Inflammatory macrophage treated with lipopolysaccharide for 4 hours (primary cell): Measurements from ENCODE around the gene BRF1.

Experiments
- DNase-seq: peaks from one replicate; pipeline ENCODE4 v3.0.0-alpha.2; 2020

The BRF1 gene

DNA sequence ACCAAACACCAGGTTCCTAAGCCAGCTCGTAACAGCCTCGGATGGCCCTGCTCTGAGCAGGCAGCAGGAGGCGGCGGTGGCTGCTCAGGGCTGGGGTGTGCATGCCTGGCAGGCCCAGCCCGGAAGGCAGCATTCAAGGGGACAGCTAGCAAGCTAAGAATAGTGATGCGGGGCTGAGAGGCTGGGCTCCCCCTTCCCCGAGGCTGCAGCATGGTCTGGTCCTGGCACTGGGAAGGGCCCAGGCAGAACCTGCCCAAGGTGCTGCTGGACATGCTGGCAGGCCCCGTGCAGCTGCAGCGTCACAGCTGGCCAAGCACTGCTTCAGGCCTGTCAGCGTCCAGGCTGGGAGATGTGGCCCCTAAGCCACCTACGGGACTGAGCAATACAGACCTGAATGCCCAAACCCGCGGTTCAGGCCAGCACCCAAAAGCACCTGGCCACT is 93.3 kb downstream of the BRF1 start:
- DNase-seq = no peak

DNA sequence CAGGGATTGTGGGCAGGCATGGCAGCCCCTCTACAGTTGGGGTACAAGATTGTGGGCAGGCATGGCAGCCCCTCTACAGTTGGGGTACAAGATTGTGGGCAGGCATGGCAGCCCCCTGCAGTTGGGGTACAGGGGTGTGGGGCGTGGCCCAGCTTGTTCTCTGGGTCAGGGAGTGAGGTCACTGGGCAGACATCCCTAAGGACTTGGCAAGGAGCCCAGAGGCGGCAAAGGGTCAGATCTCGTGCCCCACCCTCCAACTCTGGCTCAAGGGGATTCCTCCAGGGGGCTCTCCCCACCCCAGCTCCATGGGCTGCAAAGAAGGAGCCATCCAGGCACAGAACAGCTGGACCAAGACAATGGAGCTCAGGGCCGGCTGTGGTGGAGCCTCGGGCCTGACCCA is 93.9 kb downstream of the BRF1 start:
- no peak for DNase-seq

DNA sequence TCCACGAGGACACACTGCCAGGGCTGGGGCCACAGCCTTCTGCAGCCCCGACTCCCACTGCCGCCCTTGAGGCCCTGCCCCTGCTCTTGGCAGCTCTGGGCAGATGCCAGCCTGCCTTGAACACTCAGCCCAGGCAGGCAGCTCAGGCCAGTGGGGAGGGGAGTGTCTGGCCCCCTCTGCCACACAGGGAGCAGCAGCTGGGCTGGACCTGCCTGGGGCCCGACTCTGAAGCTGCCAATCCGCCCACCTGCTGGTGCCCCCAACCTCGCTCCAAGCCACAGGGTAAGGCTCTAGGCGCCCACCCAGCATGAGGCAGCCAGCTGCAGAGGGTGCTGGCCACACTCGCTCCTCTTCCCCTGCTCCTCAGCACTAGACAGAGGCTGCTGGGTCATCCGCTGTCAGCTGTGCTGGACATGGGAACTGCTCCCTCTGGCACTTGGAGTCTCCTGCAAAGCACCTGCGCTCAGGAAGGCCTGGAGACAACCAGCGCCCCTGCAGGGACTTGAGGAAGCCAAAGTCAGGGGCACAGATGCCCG is 95.1 kb downstream of the BRF1 start:
- DNase-seq = no peak

DNA sequence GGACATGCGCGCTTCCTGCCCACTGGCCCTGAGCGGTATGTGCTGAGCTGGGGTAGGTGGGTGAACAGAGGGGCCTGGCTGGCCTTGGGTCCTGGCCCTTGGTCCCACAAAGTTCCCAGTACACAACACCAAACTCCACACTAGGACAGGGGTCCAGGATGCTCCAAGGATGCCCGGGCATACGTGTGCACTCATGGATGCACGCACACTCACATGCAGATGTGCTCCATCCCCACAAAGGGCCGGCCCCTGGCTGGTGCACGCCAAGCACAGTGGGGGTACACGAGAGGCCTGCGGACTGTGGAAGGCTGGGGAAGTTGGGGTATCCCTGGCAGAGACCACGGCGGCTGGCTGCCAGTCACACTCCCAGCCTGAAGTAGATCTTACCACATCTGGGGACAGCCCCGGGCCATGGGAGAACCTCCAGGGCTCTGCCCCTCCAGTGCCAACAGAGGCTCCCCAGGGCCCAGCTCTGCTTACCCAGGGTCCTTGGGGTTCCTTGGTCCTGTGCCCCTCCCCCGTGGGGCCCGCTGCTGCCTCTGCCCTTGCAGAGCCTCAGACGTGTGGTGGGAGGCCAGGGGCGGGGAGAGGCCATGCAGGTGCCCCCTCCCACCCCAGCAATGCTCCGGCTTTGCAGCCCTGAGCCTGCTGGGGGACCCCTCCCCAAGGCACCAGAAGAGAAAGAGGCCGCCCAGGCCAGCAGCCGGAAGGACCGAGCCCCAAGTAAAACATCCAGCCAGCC is 95.7 kb downstream of the BRF1 start:
- DNase-seq = no peak

GRCh38 chr14:105204206-105204930 is 96.4 kb downstream of the BRF1 start:
- no peak for DNase-seq

DNA sequence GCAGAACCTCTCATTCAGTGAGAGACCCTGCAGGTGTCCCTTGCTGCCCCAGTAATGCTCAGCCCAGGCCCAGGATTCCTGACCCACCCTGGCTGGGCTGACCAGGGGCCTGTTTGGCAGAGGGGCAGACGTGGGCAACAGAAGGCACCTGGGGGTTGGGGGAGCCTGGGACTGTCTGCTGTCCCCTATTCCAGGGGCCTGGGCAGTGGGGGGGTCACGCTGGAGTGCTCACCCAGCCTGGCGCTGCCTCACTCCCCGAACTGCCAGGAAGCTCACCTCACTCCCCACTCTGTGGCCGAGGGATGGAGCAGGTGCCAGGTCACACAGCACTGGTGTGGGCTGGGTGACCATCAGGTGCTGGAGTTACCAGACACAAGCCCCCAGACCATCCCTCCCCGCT is 97.1 kb downstream of the BRF1 start:
- no peak for DNase-seq

- DNase-seq = peak; percentile 56
Measured at GRCh38 chr14:105203057-105203531, 97.7 kb downstream of the BRF1 start.

GRCh38 chr14:105201925-105202513 is 98.8 kb downstream of the BRF1 start:
- DNase-seq = peak; percentile 65

DNA sequence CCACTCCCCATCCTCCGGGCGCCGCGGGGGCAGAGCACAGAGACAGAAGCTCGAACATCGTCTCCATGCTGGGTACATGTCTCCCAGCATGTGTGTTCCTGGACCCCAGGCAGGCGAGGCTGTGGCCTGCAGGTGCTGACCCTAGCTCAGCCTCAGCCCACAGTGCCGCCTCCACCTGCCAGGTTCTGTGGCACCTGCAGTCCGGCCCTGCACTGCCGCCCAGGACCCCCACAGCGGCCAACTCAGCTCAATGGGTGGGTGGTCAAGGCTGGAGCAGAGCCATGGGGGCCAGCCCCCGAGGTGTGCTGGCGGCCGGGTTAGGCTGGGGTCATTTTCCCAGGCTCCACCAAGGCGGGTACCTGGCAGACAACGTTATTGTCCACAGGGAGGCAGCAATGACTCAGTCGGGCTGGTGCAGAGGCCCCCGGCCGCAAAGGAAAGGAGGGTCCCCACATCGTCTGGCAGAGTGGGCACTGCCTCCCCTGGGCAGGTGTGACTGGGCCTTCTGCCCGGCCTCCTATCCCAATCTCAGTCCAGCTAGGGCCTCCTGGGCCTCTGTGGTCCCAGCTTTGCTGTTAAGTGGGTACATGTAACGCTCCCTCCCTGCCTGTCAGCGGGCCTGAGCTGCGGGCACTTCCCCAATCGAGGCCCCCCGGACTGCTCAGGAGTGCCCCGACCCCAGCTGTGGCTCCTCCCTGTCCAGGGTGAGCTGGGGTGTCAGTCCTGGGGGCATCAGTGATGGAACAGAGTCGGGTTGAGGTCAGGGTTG is 99.5 kb downstream of the BRF1 start:
- peak; percentile 2 for DNase-seq

DNA sequence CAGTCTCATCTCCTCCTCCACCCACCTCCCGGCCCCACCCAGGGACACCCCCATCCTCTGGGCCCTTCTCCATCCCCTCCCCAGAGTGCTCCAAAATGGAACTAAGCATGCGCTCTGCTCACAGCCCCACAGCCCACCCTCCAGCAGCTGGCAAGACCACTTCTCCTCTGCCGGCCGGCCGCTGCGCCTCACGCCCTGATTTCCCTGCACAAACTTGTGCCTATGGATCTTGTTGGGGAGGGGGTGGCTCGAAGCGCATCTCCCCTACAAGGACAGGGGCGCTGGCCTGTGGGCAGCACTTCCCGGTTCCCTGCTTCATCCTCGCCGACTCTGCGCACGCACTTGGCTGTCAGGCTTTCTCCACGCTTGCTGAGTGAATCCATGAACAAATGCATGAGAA is 100.2 kb downstream of the BRF1 start:
- DNase-seq = no peak

DNA sequence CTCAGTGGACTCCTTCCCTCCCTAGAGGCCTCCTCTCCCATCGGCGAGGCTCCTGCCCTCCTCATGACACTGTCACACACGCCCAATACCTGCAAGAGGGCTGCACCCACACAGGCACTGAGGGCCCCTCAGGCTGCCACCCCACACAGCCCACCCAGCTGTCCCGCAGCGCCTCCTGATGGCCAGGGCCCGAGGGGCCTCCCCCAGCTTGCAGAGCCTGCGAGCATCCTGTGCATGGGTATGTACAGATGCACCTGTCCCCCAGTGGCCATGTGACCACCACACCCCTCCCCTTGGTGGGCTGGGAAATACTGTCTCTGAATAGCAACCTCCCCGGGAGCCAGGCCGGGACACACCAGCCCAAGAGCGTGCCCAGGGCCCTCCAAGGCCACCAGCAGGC is 100.7 kb downstream of the BRF1 start:
- no peak for DNase-seq

GRCh38 chr14:105199093-105199492 is 101.7 kb downstream of the BRF1 start:
- DNase-seq = no peak

GRCh38 chr14:105198588-105198987 is 102.2 kb downstream of the BRF1 start:
- DNase-seq = no peak

GRCh38 chr14:105197211-105197641 is 103.6 kb downstream of the BRF1 start:
- peak; percentile 69 for DNase-seq

DNA sequence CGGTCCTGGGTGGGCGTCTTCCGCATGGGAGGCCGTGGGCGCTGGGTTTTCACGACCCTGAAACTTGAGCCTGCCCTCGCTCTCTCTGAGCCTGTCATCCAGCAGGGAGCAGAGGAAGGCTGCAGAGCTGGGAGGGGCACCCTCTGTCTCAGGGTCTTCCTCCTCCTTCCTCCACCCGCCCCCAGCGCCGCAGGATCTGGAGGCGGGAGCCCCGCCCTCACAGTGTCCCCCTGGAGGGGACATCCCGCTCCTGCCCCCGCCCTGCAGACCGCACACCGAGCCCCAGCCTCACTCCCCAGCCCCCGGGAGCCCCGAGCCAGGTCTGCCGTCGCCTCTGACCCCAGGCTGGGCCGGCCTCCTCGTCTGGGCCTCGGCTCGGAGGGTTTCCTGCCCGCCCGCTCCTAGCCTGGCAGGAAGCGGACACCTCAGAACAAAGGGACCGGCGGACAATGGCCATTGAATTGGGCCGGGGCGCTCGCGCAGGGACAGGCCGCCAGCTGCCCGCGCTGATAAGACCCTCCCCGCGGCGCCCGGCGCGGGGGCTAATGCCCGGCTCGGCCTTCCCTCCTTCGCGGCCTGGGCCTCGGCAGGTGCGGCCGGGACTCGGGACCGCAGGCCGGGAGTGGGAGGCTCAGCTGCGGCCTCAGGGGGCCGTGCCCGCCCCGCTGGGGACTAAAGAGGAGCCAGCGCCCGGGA is 104.4 kb downstream of the BRF1 start:
- no peak for DNase-seq

DNA sequence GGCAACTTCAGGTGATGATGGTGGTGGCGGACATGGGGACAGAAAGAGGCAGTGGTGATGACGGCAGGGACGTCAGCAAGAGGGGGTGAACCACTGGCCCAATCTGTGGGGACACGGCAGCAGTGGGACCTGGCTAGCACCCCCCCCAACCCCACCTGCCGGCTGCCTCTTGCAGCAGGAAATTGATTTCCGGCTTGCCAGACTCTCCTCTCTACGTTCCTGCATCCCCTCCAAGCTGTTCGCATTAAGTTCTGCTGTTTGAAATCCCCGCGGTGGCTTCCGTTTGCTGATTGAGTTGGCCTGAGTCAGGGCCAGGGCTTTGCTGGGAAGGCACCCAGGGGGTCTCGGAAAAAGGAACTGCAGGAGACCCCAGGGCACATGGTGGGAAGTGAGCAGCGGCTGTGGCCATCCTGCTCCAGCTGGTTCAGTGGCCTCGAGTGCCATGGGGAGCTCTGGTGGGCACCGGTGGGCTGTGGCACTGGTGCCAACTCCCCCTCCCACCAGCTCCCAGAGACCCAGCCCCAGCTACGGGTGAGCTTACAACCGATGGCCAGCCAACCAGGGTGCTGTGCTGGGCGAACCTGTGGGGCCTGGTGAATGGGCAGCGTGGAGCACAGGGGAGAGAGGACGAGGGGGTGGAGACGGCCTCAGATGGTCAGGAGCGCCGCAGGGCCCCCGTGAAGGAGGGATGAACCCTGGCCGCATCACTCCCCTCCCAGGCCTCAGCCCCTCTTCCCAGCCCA is 105.1 kb downstream of the BRF1 start:
- no peak for DNase-seq

DNA sequence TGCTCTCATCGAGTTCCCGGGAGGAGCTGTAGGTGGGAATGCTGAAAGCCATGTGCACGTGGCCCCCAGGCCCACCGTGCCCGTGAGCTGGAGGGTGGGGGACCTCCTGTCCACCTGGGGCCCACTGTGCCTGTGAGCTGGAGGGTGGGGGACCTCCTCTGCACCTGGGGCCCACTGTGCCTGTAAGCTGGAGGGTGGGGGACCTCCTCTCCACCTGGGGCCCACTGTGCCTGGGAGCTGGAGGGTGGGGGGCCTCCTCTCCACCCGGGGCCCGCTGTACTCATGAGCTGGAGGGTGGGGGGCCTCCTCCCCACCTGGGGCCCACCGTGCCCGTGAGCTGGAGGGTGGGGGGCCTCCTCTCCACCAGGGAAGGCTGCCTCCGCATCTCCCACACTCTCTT is 105.8 kb downstream of the BRF1 start:
- no peak for DNase-seq

GRCh38 chr14:105193916-105194782 is 106.7 kb downstream of the BRF1 start:
- no peak for DNase-seq

- peak; percentile 19 for DNase-seq
Measured at GRCh38 chr14:105192866-105193731, 107.7 kb downstream of the BRF1 start.
